ENCODE data around the gene TXNL4B. TPM values are rescaled to one million over a fixed set of nuclear protein-coding genes. Genes with fewer than 3 reads are reported as not detected.

TXNL4B gene
- total RNA-seq, 1 experiment from 2014 or later, result 8.3 TPM

- no peaks in the 10 kb centered on the region for H3K9me3 Mint-ChIP-seq
- no peaks in the 10 kb centered on the region for H3K36me3 Mint-ChIP-seq
- no peaks in the 10 kb centered on the region for H3K4me1 Mint-ChIP-seq
- CTCF ChIA-PET, result no interaction called here
- peaks cover 3% of the 10 kb centered on the region; the same call in 1 of the 2 replicates for H3K27me3 Mint-ChIP-seq (ENCODE audit: low read depth)
- DNase-seq (ENCODE audit: low spot score) (no peak), ATAC-seq (no peak)
- POLR2A ChIA-PET, result no interaction called here
- no peak for TF ChIP-seq ZBTB21 (CRISPR knock-in tag; IDR thresholded peaks at IDR 0.05; ENCODE audit: borderline replicate concordance)
- no peak for TF ChIP-seq ZNF416 (CRISPR knock-in tag; IDR thresholded peaks at IDR 0.05)
- no peak for TF ChIP-seq TEAD4 (CRISPR knock-in tag; IDR thresholded peaks at IDR 0.05)
- TF ChIP-seq GABPB1 (CRISPR knock-in tag; IDR thresholded peaks at IDR 0.05), result no peak
- TF ChIP-seq PREB (CRISPR knock-in tag; IDR thresholded peaks at IDR 0.05; ENCODE audit: borderline replicate concordance), result no peak
- TF ChIP-seq RELA (CRISPR knock-in tag; IDR thresholded peaks at IDR 0.05; ENCODE audit: borderline replicate concordance), result no peak
- no peak for TF ChIP-seq MLX (CRISPR knock-in tag; IDR thresholded peaks at IDR 0.05)
- no peak for TF ChIP-seq OVOL2 (CRISPR knock-in tag; IDR thresholded peaks at IDR 0.05; ENCODE audit: borderline replicate concordance)
- TF ChIP-seq SMAD3 (CRISPR knock-in tag; IDR thresholded peaks at IDR 0.05; ENCODE audit: borderline replicate concordance), result no peak
- no peak for TF ChIP-seq E2F4 (CRISPR knock-in tag; IDR thresholded peaks at IDR 0.05; ENCODE audit: borderline replicate concordance, low read depth)
- no peak for TF ChIP-seq ARID4B (CRISPR knock-in tag; IDR thresholded peaks at IDR 0.05; ENCODE audit: borderline replicate concordance)
- TF ChIP-seq ERG (CRISPR knock-in tag; IDR thresholded peaks at IDR 0.05), result no peak
- no peak for TF ChIP-seq E2F1 (CRISPR knock-in tag; IDR thresholded peaks at IDR 0.05)
- TF ChIP-seq FOXK1 (CRISPR knock-in tag; IDR thresholded peaks at IDR 0.05), result no peak
- TF ChIP-seq ZMAT4 (CRISPR knock-in tag; IDR thresholded peaks at IDR 0.05), result no peak
- TF ChIP-seq ZNF281 (CRISPR knock-in tag; IDR thresholded peaks at IDR 0.05), result no peak
- no peak for TF ChIP-seq NFATC4 (CRISPR knock-in tag; IDR thresholded peaks at IDR 0.05)
- TF ChIP-seq PRRX2 (CRISPR knock-in tag; IDR thresholded peaks at IDR 0.05), result no peak
- TF ChIP-seq USF1 (CRISPR knock-in tag; IDR thresholded peaks at IDR 0.05), result no peak
- TF ChIP-seq SOX15 (CRISPR knock-in tag; IDR thresholded peaks at IDR 0.05), result no peak
- no peak overlapping the region for H3K4me3 Mint-ChIP-seq
- no peak overlapping the region for H3K27ac Mint-ChIP-seq
Measured at GRCh38 chr16:72064361-72064894, 29.0 kb downstream of the TXNL4B start.

Data from WTC11 (cell line).